HCT116 (cell line): ENCODE measurements around the gene PPP2R2D. TPM values are rescaled to one million over a fixed set of nuclear protein-coding genes. Genes with fewer than 3 reads are reported as not detected.

Experiments used
- ATAC-seq: fragments of 200-7000 bp; cut with Tn5 transposase; 2 replicates; pipeline ENCODE4 v1.9.1; 2020; ENCODE audit warnings: mild to moderate bottlenecking, moderate library complexity
- BruUV-seq: library from RNA; stranded (reverse); fragments of 400-500 nt; replicated peaks from 2 replicates; lab custom pipeline; 2021; lab: Mats Ljungman, UMichigan
- CTCF ChIA-PET: fragments of 300-600 bp; sonication (Branson Sonifier 250); formaldehyde crosslinking; loops from one replicate; lab custom pipeline; 2021; ENCODE audit warnings: antibody characterized with exemption; lab: Charles Lee
- POLR2A ChIA-PET: fragments of 300-600, 350-600 bp; sonication (Branson Sonifier 250); formaldehyde crosslinking; loops from one replicate; lab custom pipeline; 2021; ENCODE audit warnings: antibody characterized with exemption; lab: Charles Lee
- RAD21 ChIA-PET, 2 experiments: fragments of 300-600 bp; sonication (Branson Sonifier 250); formaldehyde crosslinking; loops; one replicate each; lab custom pipeline; 2023; ENCODE audit warnings: low total read pairs in 2 of 2; ENCODE audit not compliant: uncharacterized antibody in 2 of 2, unreplicated experiment in 2 of 2, low non-redundant PET in 1 of 2; lab: Charles Lee
- DNase-seq: peaks from one replicate; pipeline ENCODE4 v3.0.0-alpha.2; 2010; ENCODE audit warnings: low read depth, low spot score
- H2AFZ ChIP-seq: fragments of 200-600 bp; shearing (Covaris generic), sonication (generic); 2 replicates; pipeline ENCODE4 v1.6.1; 2017; ENCODE audit warnings: low read depth, mixed run types, mixed read lengths, antibody characterized with exemption, low read length; ENCODE audit not compliant: poor library complexity, severe bottlenecking
- H3K27ac ChIP-seq: 2 replicates; pipeline ENCODE4 v1.5.1; 2012; ENCODE audit warnings: low read depth, low read length
- H3K27me3 ChIP-seq: fragments of 200-600 bp; sonication (generic); 2 replicates; pipeline ENCODE4 v1.6.1; 2016; ENCODE audit warnings: mixed run types, low read length, mixed read lengths; ENCODE audit not compliant: insufficient read depth
- H3K36me3 ChIP-seq, 2 experiments: fragments of 200-500 bp in 1 of 2; fragments of 200-600 bp in 1 of 2; sonication (Bioruptor generic) in 1 of 2; sonication (generic) in 1 of 2; 2 replicates each; pipeline versions ENCODE4 v1.5.1 to v1.6.1; 2014 to 2016; ENCODE audit warnings: low read length in 2 of 2, inconsistent platforms in 1 of 2, mixed read lengths in 1 of 2, mixed run types in 1 of 2; ENCODE audit not compliant: insufficient read depth in 2 of 2, control insufficient read depth in 1 of 2
- H3K4me1 ChIP-seq, 2 experiments: fragments of 200-600 bp in 1 of 2; sonication (generic) in 1 of 2; 2 replicates each; pipeline versions ENCODE4 v1.5.1 to v1.6.1; 2012 to 2017; ENCODE audit warnings: low read length in 2 of 2, inconsistent platforms in 1 of 2, mild to moderate bottlenecking in 1 of 2, mixed read lengths in 1 of 2, mixed run types in 1 of 2, moderate library complexity in 1 of 2; ENCODE audit not compliant: insufficient read depth in 2 of 2, control insufficient read depth in 1 of 2
- H3K4me2 ChIP-seq: fragments of 200-600 bp; sonication (generic); 2 replicates; pipeline ENCODE4 v1.6.1; 2017; ENCODE audit warnings: mixed run types, low read length, mixed read lengths
- H3K4me3 ChIP-seq, 2 experiments: fragments of 200-600 bp in 1 of 2; sonication (generic) in 1 of 2; replicated peaks in 1 of 2; 2 replicates each; pipeline ENCODE4 v1.5.1; 2011 to 2016; ENCODE audit warnings: low read length in 2 of 2, control low read depth in 1 of 2, low read depth in 1 of 2, mild to moderate bottlenecking in 1 of 2, mixed read lengths in 1 of 2, mixed run types in 1 of 2
- H3K79me2 ChIP-seq: fragments of 200-600 bp; sonication (generic); 2 replicates; pipeline ENCODE4 v1.6.1; 2017; ENCODE audit warnings: mild to moderate bottlenecking, mixed run types, low read length, moderate library complexity, mixed read lengths; ENCODE audit not compliant: insufficient read depth
- H3K9ac ChIP-seq: fragments of 200-600 bp; sonication (generic); 2 replicates; pipeline ENCODE4 v1.6.1; 2016; ENCODE audit warnings: low read length, mixed read lengths
- H3K9me2 ChIP-seq: fragments of 200-600 bp; sonication (generic), shearing (Covaris generic); 2 replicates; pipeline ENCODE4 v1.6.1; 2017; ENCODE audit warnings: mixed run types, mild to moderate bottlenecking, moderate library complexity; ENCODE audit not compliant: insufficient read depth
- H3K9me3 ChIP-seq, 2 experiments: fragments of 200-500 bp in 1 of 2; fragments of 200-600 bp in 1 of 2; sonication (Bioruptor generic) in 1 of 2; sonication (generic) in 1 of 2; 2 replicates each; pipeline ENCODE4 v1.6.1; 2014 to 2017; ENCODE audit warnings: low read length in 2 of 2, mixed read lengths in 2 of 2, inconsistent platforms in 1 of 2, low read depth in 1 of 2, mild to moderate bottlenecking in 1 of 2, mixed run types in 1 of 2, moderate library complexity in 1 of 2; ENCODE audit not compliant: control insufficient read depth in 1 of 2, insufficient read depth in 1 of 2
- H4K20me1 ChIP-seq: fragments of 200-600 bp; sonication (generic), shearing (Covaris generic); 2 replicates; pipeline ENCODE4 v1.6.1; 2017; ENCODE audit warnings: mixed run types, mild to moderate bottlenecking, moderate library complexity; ENCODE audit not compliant: insufficient read depth
- ATF3 ChIP-seq: IDR thresholded peaks from 2 replicates; pipeline ENCODE4 v1.6.1; 2012
- CEBPB ChIP-seq: IDR thresholded peaks from 2 replicates; pipeline ENCODE4 v1.6.1; 2012; ENCODE audit warnings: low read depth
- ELF1 ChIP-seq: IDR thresholded peaks from 2 replicates; pipeline ENCODE4 v1.6.1; 2012; ENCODE audit warnings: low read depth, borderline replicate concordance
- EZH2 ChIP-seq: fragments of 200-600 bp; sonication (generic); IDR thresholded peaks from 2 replicates; pipeline ENCODE4 v1.6.1; 2017; ENCODE audit warnings: antibody characterized with exemption, mixed run types
- EZH2phosphoT487 ChIP-seq: fragments of 200-600 bp; IDR thresholded peaks from 2 replicates; pipeline ENCODE4 v1.6.1; 2018; ENCODE audit warnings: antibody characterized with exemption, borderline replicate concordance
- FOSL1 ChIP-seq: IDR thresholded peaks from 2 replicates; pipeline ENCODE4 v1.6.1; 2012; ENCODE audit warnings: low read depth
- JUND ChIP-seq: IDR thresholded peaks from 2 replicates; pipeline ENCODE4 v1.6.1; 2012
- MAX ChIP-seq: IDR thresholded peaks from 2 replicates; pipeline ENCODE4 v1.6.1; 2012
- POLR2AphosphoS5 ChIP-seq: IDR thresholded peaks from 2 replicates; pipeline ENCODE4 v1.6.1; 2011; ENCODE audit warnings: mild to moderate bottlenecking, low read depth, low read length, moderate library complexity
- RAD21 ChIP-seq: IDR thresholded peaks from 2 replicates; pipeline ENCODE4 v1.6.1; 2012; ENCODE audit warnings: low read depth, mild to moderate bottlenecking
- REST ChIP-seq: IDR thresholded peaks from 2 replicates; pipeline ENCODE4 v1.6.1; 2012; ENCODE audit warnings: low read depth
- SIN3A ChIP-seq: IDR thresholded peaks from 2 replicates; pipeline ENCODE4 v1.6.1; 2012; ENCODE audit warnings: low read depth
- SP1 ChIP-seq: IDR thresholded peaks from 2 replicates; pipeline ENCODE4 v1.6.1; 2012; ENCODE audit warnings: low read depth
- YY1 ChIP-seq: IDR thresholded peaks from 2 replicates; pipeline ENCODE4 v1.6.1; 2011; ENCODE audit warnings: low read length, low read depth, moderate library complexity, mild to moderate bottlenecking; ENCODE audit not compliant: insufficient replicate concordance; ENCODE audit errors: extremely low read depth
- ZBTB33 ChIP-seq: IDR thresholded peaks from 2 replicates; pipeline ENCODE4 v1.6.1; 2011; ENCODE audit warnings: mild to moderate bottlenecking, low read length, moderate library complexity; ENCODE audit not compliant: insufficient replicate concordance; ENCODE audit errors: extremely low read depth
- ZFX ChIP-seq: fragments of 450-650 bp; IDR thresholded peaks from 2 replicates; pipeline ENCODE4 v1.6.1; 2017
- ZNF274 ChIP-seq: fragments of 200-500 bp; sonication (Bioruptor generic); IDR thresholded peaks from 2 replicates; pipeline ENCODE4 v1.6.1; 2014; ENCODE audit warnings: mild to moderate bottlenecking, low read depth, low read length, inconsistent platforms
- intact Hi-C: fragments of 100-400 bp; cut with micrococcal nuclease; formaldehyde crosslinking; loops from 2 replicates; pipeline ENCODE4 v1.10.0; 2022
- total RNA-seq: library from RNA; stranded (reverse); gene quantifications from one replicate; pipeline ENCODE4 v1.2.1, GENCODE V29; 2021; ENCODE audit not compliant: unreplicated experiment

The PPP2R2D gene
- total RNA-seq, 1 experiment from 2014 or later, result 18.1 TPM

DNA sequence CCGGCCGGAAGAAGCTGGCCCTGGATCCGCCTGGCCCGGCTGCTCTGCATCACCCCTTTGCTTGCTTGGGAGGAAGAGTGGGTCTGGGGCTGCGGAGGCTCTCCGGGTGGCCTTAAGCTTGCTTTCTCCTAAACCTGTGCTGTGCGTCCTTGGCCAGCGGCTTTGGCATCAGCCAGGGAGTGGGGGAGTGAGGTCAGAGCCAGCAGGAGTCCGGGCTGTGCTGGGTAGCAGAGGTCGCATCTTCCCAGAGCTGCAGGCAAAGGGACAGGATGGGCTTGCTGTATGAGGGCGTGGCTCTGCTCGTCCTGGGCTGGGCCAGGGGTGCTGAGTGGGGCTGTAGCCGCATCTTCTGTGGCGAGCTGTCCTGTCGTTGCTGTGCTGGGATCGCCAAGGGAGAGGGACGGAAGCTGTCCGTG, 59.8 kb downstream of the PPP2R2D start:
- Histone ChIP-seq H3K4me1 (no peaks in the 10 kb centered on the region), H4K20me1 (no peaks in the 10 kb centered on the region)
- TF ChIP-seq ZBTB33 (no peak), POLR2AphosphoS5 (no peak), EZH2phosphoT487 (no peak), REST (no peak), ZFX (no peak), JUND (no peak), FOSL1 (no peak), SIN3A (no peak), ZNF274 (no peak), RAD21 (no peak), YY1 (no peak), SP1 (no peak), ATF3 (no peak), EZH2 (no peak), ELF1 (no peak), MAX (no peak), CEBPB (no peak)
- TF ChIP-seq, all 23 proteins: peak for 0
- no peak overlapping the region for H3K4me2 ChIP-seq
- POLR2A ChIA-PET, result no interaction called here
- RAD21 ChIA-PET, result no interaction called here
- no peak overlapping the region for H3K9ac ChIP-seq
- DNase-seq (no peak), ATAC-seq (no peak)
- intact Hi-C loops, result no loop called here
- no peaks in the 10 kb centered on the region for H3K79me2 ChIP-seq
- no TSS peak for BruUV-seq
- no peak overlapping the region for H3K4me3 ChIP-seq
- no peaks in the 10 kb centered on the region for H3K9me2 ChIP-seq
- H3K36me3 ChIP-seq, result no peaks in the 10 kb centered on the region; a peak in 1 of 4 replicates
- CTCF ChIA-PET, result no interaction called here
- H3K27me3 ChIP-seq, result no peaks in the 10 kb centered on the region
- no peak overlapping the region for H2AFZ ChIP-seq
- H3K9me3 ChIP-seq, result no peaks in the 10 kb centered on the region
- no peak overlapping the region for H3K27ac ChIP-seq
